Colonic mucosa (tissue), 4 donors: ENCODE data around the gene MAMSTR. TPM values are rescaled to one million over a fixed set of nuclear protein-coding genes. Genes with fewer than 3 reads are reported as not detected.
A peak's percentile ranks its signal among the peaks of the same experiment; 100 is the strongest.
"Not testable (repeated sequence)": the region's sequence is repeated elsewhere in the genome, so short reads cannot be mapped to it uniquely, and the experiment has no call there.

ENCODE experiments used
- DNase-seq: peaks from one replicate; pipeline ENCODE4 v3.0.0-alpha.2; 2020
- H3K27ac ChIP-seq: fragments of 200-600 bp; one replicate; pipeline ENCODE4 v1.8.0; 2021
- H3K27me3 ChIP-seq: fragments of 200-600 bp; one replicate; pipeline ENCODE4 v1.8.0; 2021
- H3K36me3 ChIP-seq: fragments of 200-600 bp; one replicate; pipeline ENCODE4 v1.8.0; 2021
- H3K4me1 ChIP-seq: fragments of 200-600 bp; one replicate; pipeline ENCODE4 v1.8.0; 2021; ENCODE audit warnings: mild to moderate bottlenecking
- H3K4me3 ChIP-seq: fragments of 200-600 bp; one replicate; pipeline ENCODE4 v1.8.0; 2021
- H3K9ac ChIP-seq, 2 donors: one replicate each; pipeline ENCODE4 v1.7.0; 2013; ENCODE audit warnings: control low read depth in 2 of 2, low read depth in 2 of 2, low read length in 2 of 2
- H3K9me3 ChIP-seq: fragments of 200-600 bp; one replicate; pipeline ENCODE4 v1.8.0; 2021
- CTCF ChIP-seq: fragments of 200-600 bp; IDR thresholded peaks from one replicate; pipeline ENCODE4 v1.8.0; 2022; ENCODE audit warnings: antibody characterized with exemption, mild to moderate bottlenecking
- intact Hi-C: fragments of 100-400 bp; cut with DNase I; formaldehyde crosslinking; loops from one replicate; pipeline ENCODE4 v1.14.1; 2022
- total RNA-seq, 2 donors: library from RNA; stranded (reverse); fragmentation: NEBNext Ultra II Directional in 1 of 2; extraction: Animal tissue kit (Norgen Biotek cat#: 25700) in 1 of 2; gene quantifications; one replicate each; pipeline ENCODE4 v1.2.1, GENCODE V29; 2021
- donor health status: healthy.
- donor health status: DM: no; HTN: no; CAD: no.
- donor health status: DM: no; HTN: no; CAD: no.

The MAMSTR gene
- 1 to 10 TPM in 1 of 2 donors, under 1 TPM in 1; 0.35 to 1.2 TPM for total RNA-seq

DNA sequence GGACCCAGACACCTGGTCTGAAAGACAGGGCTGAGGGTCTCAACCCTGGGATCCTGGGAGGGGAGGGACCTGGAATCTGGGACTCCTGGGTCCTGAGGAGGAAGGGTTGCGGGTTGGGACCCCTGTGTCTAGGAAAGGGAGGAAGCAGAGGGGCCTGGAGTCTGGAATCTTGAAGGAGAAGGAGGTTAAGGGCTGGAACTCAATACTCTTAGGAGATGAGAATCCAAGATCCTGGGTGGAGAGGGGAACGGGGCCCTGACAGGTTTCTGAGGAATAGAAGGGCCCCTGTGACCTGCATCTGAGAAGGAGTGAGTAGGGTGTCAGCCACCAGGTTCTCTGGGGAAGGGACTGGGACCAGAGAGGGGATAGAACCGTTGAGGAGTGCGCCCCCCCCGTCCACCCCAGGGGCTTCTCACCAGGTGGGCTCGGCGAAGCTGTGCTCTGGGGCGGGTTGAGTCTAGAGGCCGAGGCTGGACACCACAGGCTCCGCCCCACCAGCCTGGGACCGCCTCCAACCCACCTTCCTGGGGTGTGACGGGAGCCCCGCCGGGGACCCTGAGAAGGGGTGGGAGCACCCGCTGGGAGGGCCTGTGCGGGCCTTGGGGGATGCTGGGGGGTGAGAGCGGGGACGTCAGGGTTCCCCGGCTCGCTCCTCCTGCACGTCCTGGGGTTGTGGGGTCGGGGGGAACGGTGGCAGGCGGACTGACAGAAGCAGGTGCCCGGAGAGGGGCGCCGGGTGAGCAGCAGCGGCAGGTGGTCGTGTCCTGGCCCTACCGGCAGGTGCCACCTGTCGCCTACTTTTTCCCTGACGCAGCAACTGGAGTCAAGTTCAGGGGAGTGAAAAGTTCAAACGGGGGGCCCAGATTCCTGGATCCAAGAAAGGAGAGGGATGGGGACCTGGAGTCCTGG is at the start of gene MAMSTR:
Gene MAMSTR (minus strand): TSS at position 463 of the 909 bp plus-strand sequence. CDS start 694 bp downstream, outside the sequence.
- intact Hi-C loops = no loop called here
- Histone ChIP-seq H3K9ac (peak within 1 kb of the TSS in 1 of 2 donors; percentile 62), H3K36me3 (no peaks in the 10 kb centered on the region), H3K4me3 (peak within 1 kb of the TSS; percentile 42), H3K4me1 (peaks cover 9% of the 10 kb centered on the region), H3K27me3 (no peaks in the 10 kb centered on the region), H3K9me3 (no peaks in the 10 kb centered on the region), H3K27ac (no peak within 1 kb of the TSS)
- TF ChIP-seq CTCF = no peak
- DNase-seq = no peak

DNA sequence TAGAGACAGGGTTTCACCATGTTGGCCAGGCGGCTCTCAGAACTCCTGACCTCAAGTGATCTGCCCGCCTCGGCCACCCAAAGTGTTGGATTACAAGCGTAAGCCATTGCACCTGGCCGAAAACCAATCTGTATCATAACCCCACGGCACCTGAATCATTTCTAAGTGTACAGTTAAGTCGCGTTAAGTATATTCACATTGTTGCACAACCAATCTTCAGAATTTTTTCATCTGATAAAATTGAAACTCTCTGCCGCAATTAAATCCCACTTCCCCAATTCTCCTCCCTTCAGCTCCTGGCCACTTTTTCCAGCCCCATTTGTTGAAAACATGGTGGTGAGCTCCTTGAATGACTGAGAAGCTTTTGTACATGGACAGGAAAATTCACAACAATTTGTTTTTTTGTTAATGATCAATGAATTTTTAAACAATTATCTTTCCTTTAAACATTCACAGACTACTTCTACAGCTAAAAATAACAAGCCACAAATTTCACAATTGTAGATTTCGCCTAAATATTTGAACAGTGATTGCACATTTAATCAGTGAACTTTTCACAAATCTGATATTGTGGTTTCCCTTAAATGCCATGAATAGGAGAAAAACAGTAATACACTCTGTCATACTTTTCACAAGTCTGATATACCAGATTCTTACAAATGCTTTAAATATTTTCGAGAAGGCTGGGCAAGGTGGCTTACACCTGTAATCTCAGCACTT is 49.6 kb upstream of the MAMSTR start:
- H3K9me3 ChIP-seq = no peaks in the 10 kb centered on the region
- H3K27me3 ChIP-seq = peaks cover 20% of the 10 kb centered on the region
- H3K4me1 ChIP-seq = no peaks in the 10 kb centered on the region
- TF ChIP-seq CTCF = no peak
- no peaks in the 10 kb centered on the region for H3K36me3 ChIP-seq
- H3K9ac ChIP-seq = no peak overlapping the region
- no peak for DNase-seq
- intact Hi-C loops = no loop called here
- no peak overlapping the region for H3K4me3 ChIP-seq
- no peak overlapping the region for H3K27ac ChIP-seq

DNA sequence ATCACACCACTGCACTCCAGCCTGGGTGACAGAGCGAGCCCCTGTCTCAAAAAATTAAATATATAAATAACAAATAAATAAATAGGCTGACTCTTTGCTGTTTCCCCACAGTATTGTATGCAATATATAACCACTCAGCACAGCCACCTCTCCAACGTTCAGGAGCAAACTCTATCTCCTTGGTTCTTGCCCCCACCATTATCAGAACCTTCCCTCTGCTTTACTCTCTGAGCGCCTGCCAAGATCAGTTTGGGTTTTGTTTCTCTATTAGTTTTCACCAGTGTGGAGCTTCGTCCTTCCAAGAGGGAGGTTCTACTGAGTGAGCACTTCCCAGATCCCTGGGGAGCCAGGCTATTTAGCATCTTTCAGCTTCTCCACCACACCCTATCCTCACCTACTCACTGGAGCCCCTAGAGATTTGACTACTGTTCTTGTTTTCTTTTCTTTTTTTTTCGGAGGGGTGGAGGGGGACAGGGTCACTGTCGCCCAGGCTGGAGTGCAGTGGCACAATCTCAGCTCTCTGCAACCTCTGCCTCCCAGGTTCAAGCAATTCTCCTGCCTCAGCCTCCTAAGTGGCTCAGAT is 48.7 kb upstream of the MAMSTR start:
- H3K4me3 ChIP-seq, intact Hi-C loops, H3K27ac ChIP-seq, DNase-seq, H3K36me3 ChIP-seq, H3K4me1 ChIP-seq, H3K9ac ChIP-seq, H3K9me3 ChIP-seq: not testable (repeated sequence)
- peaks cover 20% of the 10 kb centered on the region for H3K27me3 ChIP-seq

DNA sequence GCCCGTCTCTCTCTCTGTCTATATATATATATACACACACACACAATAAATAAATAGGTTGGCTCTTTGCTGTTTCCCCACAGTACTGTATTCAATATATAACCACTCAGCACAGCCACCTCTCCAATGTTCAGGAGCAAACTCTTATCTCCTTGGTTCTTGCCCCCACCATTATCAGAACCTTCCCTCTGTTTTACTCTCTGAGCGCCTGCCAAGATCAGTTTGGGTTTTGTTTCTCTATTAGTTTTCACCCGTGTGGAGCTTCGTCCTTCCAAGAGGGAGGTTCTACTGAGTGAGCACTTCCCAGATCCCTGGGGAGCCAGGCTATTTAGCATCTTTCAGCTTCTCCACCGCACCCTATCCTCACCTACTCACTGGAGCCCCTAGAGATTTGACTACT is 46.3 kb upstream of the MAMSTR start:
- DNase-seq, H3K4me3 ChIP-seq, H3K9ac ChIP-seq, intact Hi-C loops, H3K9me3 ChIP-seq, H3K4me1 ChIP-seq, H3K27ac ChIP-seq, H3K36me3 ChIP-seq, H3K27me3 ChIP-seq: not testable (repeated sequence)

- Histone ChIP-seq H3K36me3 (no peaks in the 10 kb centered on the region), H3K4me3 (no peak overlapping the region), H3K27ac (no peak overlapping the region), H3K4me1 (no peaks in the 10 kb centered on the region), H3K9ac (no peak overlapping the region), H3K27me3 (no peaks in the 10 kb centered on the region), H3K9me3 (no peaks in the 10 kb centered on the region)
- intact Hi-C loops = no loop called here
- no peak for TF ChIP-seq CTCF
- DNase-seq = no peak
These were observed 41.1 kb upstream of the MAMSTR start for GRCh38 chr19:48760504-48761205.

- Histone ChIP-seq H3K4me1 (peaks cover under 1% of the 10 kb centered on the region), H3K27ac (no peak overlapping the region), H3K27me3 (peaks cover 7% of the 10 kb centered on the region), H3K36me3 (no peaks in the 10 kb centered on the region), H3K4me3 (no peak overlapping the region), H3K9ac (no peak overlapping the region), H3K9me3 (no peaks in the 10 kb centered on the region)
- DNase-seq = no peak
- TF ChIP-seq CTCF = no peak
- intact Hi-C loops = no loop called here
These were observed 38.2 kb upstream of the MAMSTR start for GRCh38 chr19:48757741-48758144.
